NCI-H460 (cell line): Measurements from ENCODE around the gene NSUN3. TPM values are rescaled to one million over a fixed set of nuclear protein-coding genes. Genes with fewer than 3 reads are reported as not detected.

ENCODE experiments used
- DNase-seq: peaks from one replicate; pipeline ENCODE4 v3.0.0-alpha.2; 2016; ENCODE audit warnings: low read depth; ENCODE audit errors: extremely low read depth
- total RNA-seq: library from RNA; depleted of rRNA; stranded (reverse); fragments of >200 nt; shearing (Covaris generic); gene quantifications from 2 replicates; pipeline ENCODE4 v1.2.3, GENCODE V29; 2014; rRNA removed

Gene NSUN3
- total RNA-seq, 1 experiment from 2014 or later, result 54.5 TPM

DNA sequence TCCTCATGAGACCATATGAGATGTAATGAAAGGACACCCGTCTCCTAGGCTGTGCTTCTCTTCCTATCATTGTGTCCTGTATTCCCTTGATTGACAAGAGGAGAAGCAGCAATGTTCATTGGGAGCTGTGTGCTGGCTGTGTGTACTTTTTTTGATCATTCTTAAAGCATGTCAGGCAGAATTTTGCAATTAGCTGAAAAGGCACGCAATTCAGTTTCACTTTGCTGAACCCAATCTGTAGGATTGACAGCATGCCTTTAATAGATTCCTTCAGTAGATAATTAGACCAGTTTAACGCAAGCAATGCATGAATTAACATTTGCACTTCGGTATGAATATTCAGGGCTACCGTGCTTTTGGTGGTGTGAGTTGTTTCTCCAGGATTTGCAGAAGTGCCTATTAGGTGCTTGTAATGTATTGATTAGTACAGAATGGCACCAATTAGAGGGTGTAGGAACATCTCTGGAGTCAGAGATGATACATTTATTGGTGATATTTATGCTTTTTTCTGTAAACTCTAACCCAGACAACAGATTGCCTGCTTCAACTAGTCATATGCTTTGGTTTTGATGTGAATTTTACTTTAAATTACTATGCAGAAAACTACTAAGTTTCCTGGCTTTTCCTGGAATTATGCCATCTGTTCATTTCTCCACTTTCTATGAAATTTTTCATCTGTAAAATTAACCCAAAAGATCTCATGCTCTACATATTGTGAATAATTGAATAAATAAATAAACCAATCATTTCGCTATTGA lies 114.3 kb downstream of the NSUN3 start:
- no peak for DNase-seq

Other genes with a start within 250 kb of the NSUN3 start
- gene PROS1, start 89.2 kb upstream of the NSUN3 start, total RNA-seq, result 29.2 and 31.1 TPM in 2 replicates
- 13.4 and 16.9 TPM in 2 replicates for gene ARL13B, start 82.9 kb upstream of the NSUN3 start, total RNA-seq
- not detected in 2 replicates for gene STX19, start 34.5 kb upstream of the NSUN3 start, total RNA-seq
- 4.7 and 5.7 TPM in 2 replicates for gene DHFR2, start 145 bp upstream of the NSUN3 start, total RNA-seq